ENCODE measurements around the gene USE1. TPM values are rescaled to one million over a fixed set of nuclear protein-coding genes. Genes with fewer than 3 reads are reported as not detected.

USE1 gene
- total and polyA plus RNA-seq, 2 donors (not counting 1 experiment from before 2014, with no cell fraction given): 23.8 to 27.1 TPM

DNA sequence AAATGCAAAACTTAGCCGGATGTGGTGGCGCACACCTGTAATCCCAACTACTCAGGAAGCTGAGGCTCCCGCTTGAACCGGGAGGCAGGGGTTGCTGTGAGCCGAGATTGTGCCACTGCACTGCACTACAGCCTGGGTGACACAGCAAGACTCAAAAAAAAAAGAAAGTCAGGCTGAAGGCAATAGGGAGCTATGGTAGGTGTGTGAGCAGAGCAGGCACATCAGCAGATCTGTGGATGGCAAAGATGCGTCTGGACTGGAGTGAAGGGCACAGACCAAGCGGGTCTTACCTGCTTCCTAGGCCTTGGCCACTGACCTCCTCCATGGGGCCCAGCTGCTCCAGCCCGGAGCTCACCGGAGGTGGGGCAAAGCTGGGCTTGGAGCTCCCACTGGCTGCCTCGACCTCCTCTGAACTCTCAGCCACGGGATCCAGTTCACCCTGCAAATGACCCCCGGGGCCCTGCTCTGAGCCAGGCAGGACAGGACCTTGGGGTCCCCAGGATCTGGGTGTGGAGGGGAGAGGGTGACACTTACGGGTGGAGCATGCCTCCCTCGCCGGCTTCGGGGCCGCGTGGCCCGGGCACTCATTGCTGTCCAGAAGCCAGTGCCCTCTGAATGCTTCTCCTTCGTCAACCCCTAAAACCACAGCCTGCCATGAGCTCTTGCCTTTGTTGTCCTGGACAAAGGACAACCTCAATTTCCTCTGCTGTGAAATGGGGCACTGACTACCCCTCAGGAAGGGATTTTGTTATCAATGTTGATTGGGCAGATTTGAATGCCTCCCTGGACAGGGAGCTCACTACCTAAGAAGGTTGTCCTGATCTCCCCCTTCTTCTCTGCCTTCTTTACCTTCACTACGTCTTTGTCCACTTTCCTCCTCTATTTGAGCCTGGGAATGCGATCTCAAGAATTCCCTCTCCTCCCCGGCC is 48.8 kb downstream of the USE1 start:
- no peaks in the 10 kb centered on the region for H3K27me3 ChIP-seq (ENCODE audit: control insufficient read depth, insufficient read depth, low read length)
- H3K27ac ChIP-seq (ENCODE audit: insufficient read depth, low read length): no peak overlapping the region
- H3K36me3 ChIP-seq (ENCODE audit: control insufficient read depth, insufficient read depth, low read length): peaks cover 3% of the 10 kb centered on the region
- peaks cover 5% of the 10 kb centered on the region for H3K79me2 ChIP-seq (ENCODE audit: control insufficient read depth, insufficient read depth, low read length)
- TF ChIP-seq, protein P1, sequence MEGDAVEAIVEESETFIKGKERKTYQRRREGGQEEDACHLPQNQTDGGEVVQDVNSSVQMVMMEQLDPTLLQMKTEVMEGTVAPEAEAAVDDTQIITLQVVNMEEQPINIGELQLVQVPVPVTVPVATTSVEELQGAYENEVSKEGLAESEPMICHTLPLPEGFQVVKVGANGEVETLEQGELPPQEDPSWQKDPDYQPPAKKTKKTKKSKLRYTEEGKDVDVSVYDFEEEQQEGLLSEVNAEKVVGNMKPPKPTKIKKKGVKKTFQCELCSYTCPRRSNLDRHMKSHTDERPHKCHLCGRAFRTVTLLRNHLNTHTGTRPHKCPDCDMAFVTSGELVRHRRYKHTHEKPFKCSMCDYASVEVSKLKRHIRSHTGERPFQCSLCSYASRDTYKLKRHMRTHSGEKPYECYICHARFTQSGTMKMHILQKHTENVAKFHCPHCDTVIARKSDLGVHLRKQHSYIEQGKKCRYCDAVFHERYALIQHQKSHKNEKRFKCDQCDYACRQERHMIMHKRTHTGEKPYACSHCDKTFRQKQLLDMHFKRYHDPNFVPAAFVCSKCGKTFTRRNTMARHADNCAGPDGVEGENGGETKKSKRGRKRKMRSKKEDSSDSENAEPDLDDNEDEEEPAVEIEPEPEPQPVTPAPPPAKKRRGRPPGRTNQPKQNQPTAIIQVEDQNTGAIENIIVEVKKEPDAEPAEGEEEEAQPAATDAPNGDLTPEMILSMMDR (conservative IDR thresholded peaks at IDR 0.05 in 1 of 2, IDR thresholded peaks at IDR 0.05 in 1 of 2; ENCODE audit: low read depth in 1 of 2, low read length in 2 of 2): no peak
- no peak for TF ChIP-seq EZH2 (IDR thresholded peaks at IDR 0.05; ENCODE audit: low read length, missing control alignments)
- H2AFZ ChIP-seq (ENCODE audit: low read length): no peak overlapping the region
- H3K9ac ChIP-seq (ENCODE audit: insufficient read depth, low read length): no peak overlapping the region
- no peak overlapping the region for H3K4me3 ChIP-seq (replicated peaks in 1 of 4; ENCODE audit: control extremely low read depth in 1 of 4, insufficient read depth in 1 of 4, low read depth in 3 of 4, low read length in 4 of 4)
- H4K20me1 ChIP-seq (ENCODE audit: control insufficient read depth, extremely low read depth, insufficient read depth, low read length): no peaks in the 10 kb centered on the region
- no peak overlapping the region for H3K4me2 ChIP-seq (ENCODE audit: extremely low read depth, insufficient read depth, low read length)
- no peak for DNase-seq (ENCODE audit: low read depth in 2 of 2)
- no peaks in the 10 kb centered on the region for H3K4me1 ChIP-seq (ENCODE audit: control insufficient read depth, extremely low read depth, insufficient read depth, low read length)
- H3K9me3 ChIP-seq (ENCODE audit: control insufficient read depth, insufficient read depth, low read depth, low read length): no peaks in the 10 kb centered on the region

DNA sequence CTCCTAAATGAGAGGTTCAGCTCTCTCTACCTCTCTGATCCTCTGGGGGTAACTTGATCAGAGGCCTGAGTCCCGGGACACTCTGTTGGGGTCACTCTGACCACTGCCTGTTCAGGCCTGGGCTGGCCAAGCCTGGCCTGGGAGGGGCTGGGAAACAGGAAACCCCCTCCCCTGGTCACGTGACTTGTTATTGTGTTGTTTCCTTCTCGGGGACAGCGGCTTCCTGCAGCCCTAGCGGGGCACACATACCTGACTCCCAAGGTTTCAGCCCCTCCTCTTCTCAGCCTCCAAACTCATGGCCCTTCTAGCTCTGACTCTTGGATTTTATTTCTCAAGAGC is 49.5 kb downstream of the USE1 start, which contains the start of gene USHBP1:
USHBP1 (minus strand) TSS at position 105 of the 339 bp plus-strand sequence. CDS start 446 bp downstream, outside the sequence.
- H3K4me2 ChIP-seq (ENCODE audit: extremely low read depth, insufficient read depth, low read length): no peak within 1 kb of the TSS
- peaks cover 5% of the 10 kb centered on the region for H3K79me2 ChIP-seq (ENCODE audit: control insufficient read depth, insufficient read depth, low read length)
- no peak within 1 kb of the TSS for H2AFZ ChIP-seq (ENCODE audit: low read length)
- no peaks in the 10 kb centered on the region for H3K27me3 ChIP-seq (ENCODE audit: control insufficient read depth, insufficient read depth, low read length)
- no peaks in the 10 kb centered on the region for H4K20me1 ChIP-seq (ENCODE audit: control insufficient read depth, extremely low read depth, insufficient read depth, low read length)
- H3K27ac ChIP-seq (ENCODE audit: insufficient read depth, low read length): no peak within 1 kb of the TSS
- H3K9me3 ChIP-seq (ENCODE audit: control insufficient read depth, insufficient read depth, low read depth, low read length): no peaks in the 10 kb centered on the region
- no peaks in the 10 kb centered on the region for H3K4me1 ChIP-seq (ENCODE audit: control insufficient read depth, extremely low read depth, insufficient read depth, low read length)
- peaks cover 4% of the 10 kb centered on the region for H3K36me3 ChIP-seq (ENCODE audit: control insufficient read depth, insufficient read depth, low read length)
- TF ChIP-seq, protein P1 (conservative IDR thresholded peaks at IDR 0.05 in 1 of 2, IDR thresholded peaks at IDR 0.05 in 1 of 2; ENCODE audit: low read depth in 1 of 2, low read length in 2 of 2): no peak
- TF ChIP-seq EZH2 (IDR thresholded peaks at IDR 0.05; ENCODE audit: low read length, missing control alignments): no peak
- H3K4me3 ChIP-seq (replicated peaks in 1 of 4; ENCODE audit: control extremely low read depth in 1 of 4, insufficient read depth in 1 of 4, low read depth in 3 of 4, low read length in 4 of 4): no peak within 1 kb of the TSS
- H3K9ac ChIP-seq (ENCODE audit: insufficient read depth, low read length): no peak within 1 kb of the TSS
- DNase-seq (ENCODE audit: low read depth in 2 of 2): no peak

DNA sequence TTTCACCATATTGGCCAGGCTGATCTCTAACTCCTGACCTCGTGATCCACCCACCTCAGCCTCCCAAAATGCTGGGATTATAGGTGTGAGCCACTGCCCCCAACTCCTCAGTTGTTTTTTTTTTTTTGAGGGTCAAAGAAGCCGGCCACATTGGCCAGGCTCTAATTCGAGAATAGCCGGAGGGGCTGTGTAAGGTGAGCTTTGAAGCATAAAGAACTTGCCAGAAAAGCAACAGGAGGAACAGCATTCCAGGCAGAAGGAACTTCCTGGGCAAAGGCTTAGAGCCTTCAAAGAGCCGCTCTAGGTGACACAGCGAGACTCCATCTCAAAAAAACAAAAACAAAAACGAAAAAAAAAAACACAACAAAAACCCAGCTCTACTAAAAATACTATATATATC is 50.9 kb downstream of the USE1 start:
- Histone ChIP-seq H3K27me3 (ENCODE audit: control insufficient read depth, insufficient read depth, low read length) (no peaks in the 10 kb centered on the region), H3K4me3 (replicated peaks in 1 of 4; ENCODE audit: control extremely low read depth in 1 of 4, insufficient read depth in 1 of 4, low read depth in 3 of 4, low read length in 4 of 4) (no peak overlapping the region), H3K9me3 (ENCODE audit: control insufficient read depth, insufficient read depth, low read depth, low read length) (no peaks in the 10 kb centered on the region), H3K4me1 (ENCODE audit: control insufficient read depth, extremely low read depth, insufficient read depth, low read length) (no peaks in the 10 kb centered on the region), H3K9ac (ENCODE audit: insufficient read depth, low read length) (no peak overlapping the region), H3K4me2 (ENCODE audit: extremely low read depth, insufficient read depth, low read length) (no peak overlapping the region), H4K20me1 (ENCODE audit: control insufficient read depth, extremely low read depth, insufficient read depth, low read length) (no peaks in the 10 kb centered on the region), H2AFZ (ENCODE audit: low read length) (no peak overlapping the region), H3K36me3 (ENCODE audit: control insufficient read depth, insufficient read depth, low read length) (peaks cover 6% of the 10 kb centered on the region), H3K79me2 (ENCODE audit: control insufficient read depth, insufficient read depth, low read length) (peaks cover 5% of the 10 kb centered on the region), H3K27ac (ENCODE audit: insufficient read depth, low read length) (no peak overlapping the region)
- TF ChIP-seq EZH2 (IDR thresholded peaks at IDR 0.05; ENCODE audit: low read length, missing control alignments): no peak
- TF ChIP-seq, protein P1 (conservative IDR thresholded peaks at IDR 0.05 in 1 of 2, IDR thresholded peaks at IDR 0.05 in 1 of 2; ENCODE audit: low read depth in 1 of 2, low read length in 2 of 2): no peak
- DNase-seq (ENCODE audit: low read depth in 2 of 2): no peak

All from fibroblast of lung (primary cell).